Tibial nerve (tissue), 3 donors: ENCODE measurements around the gene LHFPL2.

Experiments used
- CTCF ChIP-seq, 5 experiments: fragments of 200-600 bp in 3 of 5; fragments of 450-650 bp in 2 of 5; sonication (generic) in 3 of 5; IDR thresholded peaks; one replicate each; pipeline ENCODE4 v1.5.1; 2016 to 2019; ENCODE audit warnings: antibody characterized with exemption in 5 of 5, mild to moderate bottlenecking in 3 of 5, moderate library complexity in 2 of 5
- POLR2A ChIP-seq, 2 donors: fragments of 450-650 bp; IDR thresholded peaks; one replicate each; pipeline ENCODE4 v1.6.1; 2017; ENCODE audit warnings: antibody characterized with exemption in 2 of 2, mild to moderate bottlenecking in 2 of 2, moderate library complexity in 2 of 2

DNA sequence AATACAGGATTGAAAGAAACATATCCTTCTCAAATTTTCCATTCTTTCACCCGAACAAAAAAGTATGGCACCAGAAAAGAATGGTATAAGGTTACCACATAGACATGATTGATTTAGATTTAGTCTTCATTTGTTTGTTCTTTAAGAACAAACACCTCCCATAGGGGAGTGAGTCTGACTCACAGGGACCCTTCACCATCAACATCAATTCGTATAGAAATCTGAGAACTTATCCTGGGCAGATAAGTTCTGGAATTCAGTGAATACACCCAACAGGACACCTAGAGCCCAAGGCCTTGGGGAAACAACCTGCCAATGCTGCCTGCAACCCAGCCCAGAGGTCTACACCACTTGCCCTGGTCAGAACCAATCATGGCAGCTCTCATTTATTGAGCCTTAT lies 46.2 kb downstream of the LHFPL2 start:
- TF ChIP-seq CTCF (IDR thresholded peaks at IDR 0.05) (no peak), POLR2A (IDR thresholded peaks at IDR 0.05) (no peak)
